Body of pancreas (tissue), 4 donors: Measurements from ENCODE around the gene PRR36. TPM values are rescaled to one million over a fixed set of nuclear protein-coding genes. Genes with fewer than 3 reads are reported as not detected.
A peak's percentile ranks its signal among the peaks of the same experiment; 100 is the strongest.

Experiments
- ATAC-seq: fragments of 150-250 bp; one replicate; pipeline ENCODE4 v1.9.1; 2016
- DNase-seq, 4 donors: peaks; one replicate each; pipeline ENCODE4 v3.0.0-alpha.2; 2019
- H3K27ac ChIP-seq, 4 donors: fragments of 200-600 bp; sonication (generic); 1 replicate in 3 of 4; 2 replicates in 1 of 4; pipeline versions ENCODE4 v1.5.1 to v1.6.1; 2016 to 2019; ENCODE audit warnings: mild to moderate bottlenecking in 1 of 4, mixed read lengths in 1 of 4, moderate library complexity in 1 of 4
- H3K27me3 ChIP-seq, 2 donors: fragments of 200-600 bp; sonication (generic); one replicate each; pipeline ENCODE4 v1.6.0; 2016; ENCODE audit warnings: mild to moderate bottlenecking in 1 of 2
- H3K36me3 ChIP-seq, 2 donors: fragments of 200-600 bp; sonication (generic); replicated peaks in 1 of 2; 2 replicates each; pipeline ENCODE4 v1.5.1; 2016; ENCODE audit warnings: low read depth in 2 of 2; ENCODE audit not compliant: insufficient read depth in 1 of 2
- H3K4me1 ChIP-seq: fragments of 200-600 bp; sonication (generic); one replicate; pipeline ENCODE4 v1.6.0; 2016
- H3K4me3 ChIP-seq, 2 donors: fragments of 200-600 bp; sonication (generic); 1 replicate in 1 of 2; 2 replicates in 1 of 2; pipeline ENCODE4 v1.5.1; 2016 to 2019
- H3K9me3 ChIP-seq, 3 donors: fragments of 200-600 bp; sonication (generic); 1 replicate in 2 of 3; 2 replicates in 1 of 3; pipeline ENCODE4 v1.5.1; 2016
- CTCF ChIP-seq, 7 experiments: fragments of 450-650 bp in 4 of 7; fragments of 200-600 bp in 3 of 7; sonication (generic) in 3 of 7; IDR thresholded peaks; one replicate each; pipeline ENCODE4 v1.5.1; 2016 to 2019; ENCODE audit warnings: antibody characterized with exemption in 7 of 7
- POLR2A ChIP-seq, 3 donors: fragments of 450-650 bp; IDR thresholded peaks; one replicate each; pipeline ENCODE4 v1.6.1; 2016; ENCODE audit warnings: antibody characterized with exemption in 3 of 3, mild to moderate bottlenecking in 2 of 3
- WGBS, 2 donors: methylation state at CpG; one replicate each; pipeline ENCODE4 v1.1.5; 2017; 5-methylcytosine and 5-hydroxymethylcytosine counted together
- intact Hi-C: fragments of 100-400 bp; cut with DNase I; formaldehyde crosslinking; loops from one replicate; pipeline ENCODE4 v1.15.1; 2023
- total RNA-seq, 2 donors: library from RNA; depleted of rRNA; stranded (reverse); fragments of >200 nt; gene quantifications; one replicate each; pipeline ENCODE4 v1.1.0, GENCODE V29; 2016

The PRR36 gene
- total RNA-seq, 2 donors from 2014 or later: 1.0 to 12.9 TPM

DNA sequence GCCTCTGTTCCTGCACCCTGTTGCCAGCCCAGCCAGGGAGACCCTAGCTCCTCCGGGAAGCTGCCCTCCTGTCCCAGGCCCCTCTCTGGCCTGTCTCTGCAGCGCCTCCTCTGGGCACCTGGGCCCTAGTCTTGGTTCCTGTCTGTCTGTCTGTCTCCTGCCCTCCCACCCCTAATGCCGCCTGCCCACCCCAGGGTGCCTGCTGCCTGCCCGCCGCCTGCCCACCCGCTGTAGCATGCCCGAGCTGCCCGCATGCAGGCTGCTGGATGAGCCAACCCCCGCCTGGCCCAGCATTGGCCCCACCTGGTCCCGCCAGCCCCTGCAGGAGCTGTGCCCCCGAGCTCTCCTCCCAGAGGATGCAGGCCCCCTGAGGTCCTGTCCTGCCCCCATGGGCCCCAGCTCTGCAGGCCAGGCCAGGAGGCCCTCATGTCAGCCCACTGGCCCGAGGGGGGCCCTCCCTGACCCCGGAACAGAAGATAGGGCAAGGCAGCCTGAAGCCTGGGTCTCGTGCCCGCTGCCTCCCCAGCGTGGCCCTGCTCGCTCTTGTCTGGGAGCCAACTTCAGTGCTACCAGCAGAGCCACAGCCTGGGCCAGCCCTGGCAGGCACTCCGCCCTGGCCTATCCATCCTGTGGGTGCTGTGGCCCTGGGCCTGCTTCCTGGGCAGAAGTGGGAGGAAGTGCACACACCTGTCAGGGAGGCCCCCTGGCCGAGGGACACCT, 34.7 kb upstream of the PRR36 start:
- WGBS, 2 donors: 91 to 96% methylated on average over 6 to 10 of the region's 19 CpGs
- no peaks in the 10 kb centered on the region for H3K27me3 ChIP-seq
- no peak for ATAC-seq
- H3K36me3 ChIP-seq: peaks cover 25 to 27% of the 10 kb centered on the region in 2 donors
- no peaks in the 10 kb centered on the region for H3K9me3 ChIP-seq
- no peak for DNase-seq
- TF ChIP-seq POLR2A (IDR thresholded peaks at IDR 0.05) (no peak), CTCF (IDR thresholded peaks at IDR 0.05) (no peak)
- intact Hi-C loops: loop anchor here (10.0 kb wide), 1 partner anchor 54 kb away; no protein-coding TSS in a partner anchor
- H3K27ac ChIP-seq: no peak overlapping the region
- peaks cover 36% of the 10 kb centered on the region for H3K4me1 ChIP-seq
- H3K4me3 ChIP-seq: no peak overlapping the region

GRCh38 chr19:7908078-7908699, 34.0 kb upstream of the PRR36 start:
- ATAC-seq: no peak
- H3K36me3 ChIP-seq: peaks cover 25 to 27% of the 10 kb centered on the region in 2 donors
- no peak overlapping the region for H3K27ac ChIP-seq
- no peaks in the 10 kb centered on the region for H3K27me3 ChIP-seq
- intact Hi-C loops: loop anchor here (10.0 kb wide), 1 partner anchor 53 kb away; no protein-coding TSS in a partner anchor
- WGBS, 2 donors: 81 to 87% methylated on average over 12 to 14 of the region's 14 CpGs
- H3K4me1 ChIP-seq: peaks cover 36% of the 10 kb centered on the region
- TF ChIP-seq POLR2A (IDR thresholded peaks at IDR 0.05): no peak
- TF ChIP-seq CTCF (IDR thresholded peaks at IDR 0.05): no peak
- DNase-seq: peak in 1 of 4 donors; percentile 12
- no peak overlapping the region for H3K4me3 ChIP-seq
- no peaks in the 10 kb centered on the region for H3K9me3 ChIP-seq

DNA sequence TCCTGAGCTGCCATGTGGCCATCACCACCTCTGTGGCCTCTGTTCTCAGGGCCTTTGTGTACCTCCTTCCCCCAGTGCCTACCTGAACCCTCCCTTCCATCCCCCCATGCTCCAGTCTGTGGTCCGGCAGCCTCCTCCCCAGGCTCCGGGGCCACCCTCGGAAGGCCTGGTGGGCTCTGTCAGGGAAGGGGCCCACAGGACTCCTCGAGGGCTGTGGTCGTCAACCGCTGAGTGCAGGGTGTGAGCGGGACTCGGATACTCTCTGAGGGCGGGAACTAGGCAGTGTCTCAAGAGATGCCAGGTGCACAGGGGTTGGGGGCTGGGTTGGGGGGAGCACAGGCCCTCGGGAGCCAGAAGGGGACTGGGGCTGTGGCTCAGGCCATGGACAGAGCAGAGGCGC, 33.4 kb upstream of the PRR36 start:
- intact Hi-C loops: loop anchor here (10.0 kb wide), 1 partner anchor 53 kb away; no protein-coding TSS in a partner anchor
- 90 to 96% methylated on average over 6 to 10 of the region's 11 CpGs for WGBS, 2 donors
- no peak overlapping the region for H3K4me3 ChIP-seq
- H3K9me3 ChIP-seq: no peaks in the 10 kb centered on the region
- H3K27ac ChIP-seq: no peak overlapping the region
- peaks cover 43% of the 10 kb centered on the region for H3K4me1 ChIP-seq
- DNase-seq (no peak), ATAC-seq (no peak)
- H3K27me3 ChIP-seq: no peaks in the 10 kb centered on the region
- TF ChIP-seq CTCF (IDR thresholded peaks at IDR 0.05): no peak
- TF ChIP-seq POLR2A (IDR thresholded peaks at IDR 0.05): no peak
- peaks cover 22 to 25% of the 10 kb centered on the region in 2 donors for H3K36me3 ChIP-seq

GRCh38 chr19:7907122-7907521, 32.9 kb upstream of the PRR36 start:
- DNase-seq: no peak
- Histone ChIP-seq H3K4me3 (no peak overlapping the region), H3K27me3 (no peaks in the 10 kb centered on the region), H3K27ac (no peak overlapping the region), H3K9me3 (no peaks in the 10 kb centered on the region), H3K36me3 (peaks cover 17 to 21% of the 10 kb centered on the region in 2 donors), H3K4me1 (peaks cover 47% of the 10 kb centered on the region)
- TF ChIP-seq POLR2A (IDR thresholded peaks at IDR 0.05): no peak
- no peak for TF ChIP-seq CTCF (IDR thresholded peaks at IDR 0.05)
- no peak for ATAC-seq
- intact Hi-C loops: loop anchor here (10.0 kb wide), 1 partner anchor 52 kb away; no protein-coding TSS in a partner anchor
- 87 to 92% methylated on average over 19 of the region's 19 CpGs for WGBS, 2 donors
